GM12801 (cell line): Measurements from ENCODE around the gene IFITM5.

ENCODE experiments used
- TF ChIP-seq, protein P1 (sequence below): IDR thresholded peaks from one replicate; pipeline ENCODE4 v1.5.1; 2011; ENCODE audit warnings: control low read depth; ENCODE audit not compliant: insufficient read length; ENCODE audit errors: extremely low read depth

The IFITM5 gene

DNA sequence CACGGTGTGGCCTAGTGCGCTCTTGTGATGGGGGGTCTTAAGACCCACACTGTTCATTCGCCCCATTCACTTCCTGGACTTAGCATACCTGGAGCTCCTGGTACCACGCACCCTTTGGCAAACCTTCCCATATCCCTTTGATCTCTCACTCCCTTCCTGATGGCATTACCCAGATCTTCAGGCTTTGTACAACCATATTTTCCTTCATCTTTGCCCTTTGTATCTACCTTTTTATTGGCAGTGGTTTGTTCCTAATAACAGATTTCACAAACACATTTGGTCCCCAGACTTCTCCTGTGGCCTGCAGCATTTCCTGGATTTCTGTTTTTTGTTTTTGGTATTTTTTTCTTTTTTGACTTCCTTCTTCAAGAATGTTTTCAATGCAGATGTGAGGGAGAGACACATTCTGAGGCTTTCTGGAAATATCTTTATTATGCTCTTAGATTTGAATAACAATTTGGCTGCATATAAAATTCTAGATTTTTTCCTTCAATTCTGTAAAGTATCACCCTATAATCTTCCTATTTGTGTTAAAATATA lies 37.4 kb upstream of the IFITM5 start:
- TF ChIP-seq, protein P1, sequence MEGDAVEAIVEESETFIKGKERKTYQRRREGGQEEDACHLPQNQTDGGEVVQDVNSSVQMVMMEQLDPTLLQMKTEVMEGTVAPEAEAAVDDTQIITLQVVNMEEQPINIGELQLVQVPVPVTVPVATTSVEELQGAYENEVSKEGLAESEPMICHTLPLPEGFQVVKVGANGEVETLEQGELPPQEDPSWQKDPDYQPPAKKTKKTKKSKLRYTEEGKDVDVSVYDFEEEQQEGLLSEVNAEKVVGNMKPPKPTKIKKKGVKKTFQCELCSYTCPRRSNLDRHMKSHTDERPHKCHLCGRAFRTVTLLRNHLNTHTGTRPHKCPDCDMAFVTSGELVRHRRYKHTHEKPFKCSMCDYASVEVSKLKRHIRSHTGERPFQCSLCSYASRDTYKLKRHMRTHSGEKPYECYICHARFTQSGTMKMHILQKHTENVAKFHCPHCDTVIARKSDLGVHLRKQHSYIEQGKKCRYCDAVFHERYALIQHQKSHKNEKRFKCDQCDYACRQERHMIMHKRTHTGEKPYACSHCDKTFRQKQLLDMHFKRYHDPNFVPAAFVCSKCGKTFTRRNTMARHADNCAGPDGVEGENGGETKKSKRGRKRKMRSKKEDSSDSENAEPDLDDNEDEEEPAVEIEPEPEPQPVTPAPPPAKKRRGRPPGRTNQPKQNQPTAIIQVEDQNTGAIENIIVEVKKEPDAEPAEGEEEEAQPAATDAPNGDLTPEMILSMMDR, result no peak

DNA sequence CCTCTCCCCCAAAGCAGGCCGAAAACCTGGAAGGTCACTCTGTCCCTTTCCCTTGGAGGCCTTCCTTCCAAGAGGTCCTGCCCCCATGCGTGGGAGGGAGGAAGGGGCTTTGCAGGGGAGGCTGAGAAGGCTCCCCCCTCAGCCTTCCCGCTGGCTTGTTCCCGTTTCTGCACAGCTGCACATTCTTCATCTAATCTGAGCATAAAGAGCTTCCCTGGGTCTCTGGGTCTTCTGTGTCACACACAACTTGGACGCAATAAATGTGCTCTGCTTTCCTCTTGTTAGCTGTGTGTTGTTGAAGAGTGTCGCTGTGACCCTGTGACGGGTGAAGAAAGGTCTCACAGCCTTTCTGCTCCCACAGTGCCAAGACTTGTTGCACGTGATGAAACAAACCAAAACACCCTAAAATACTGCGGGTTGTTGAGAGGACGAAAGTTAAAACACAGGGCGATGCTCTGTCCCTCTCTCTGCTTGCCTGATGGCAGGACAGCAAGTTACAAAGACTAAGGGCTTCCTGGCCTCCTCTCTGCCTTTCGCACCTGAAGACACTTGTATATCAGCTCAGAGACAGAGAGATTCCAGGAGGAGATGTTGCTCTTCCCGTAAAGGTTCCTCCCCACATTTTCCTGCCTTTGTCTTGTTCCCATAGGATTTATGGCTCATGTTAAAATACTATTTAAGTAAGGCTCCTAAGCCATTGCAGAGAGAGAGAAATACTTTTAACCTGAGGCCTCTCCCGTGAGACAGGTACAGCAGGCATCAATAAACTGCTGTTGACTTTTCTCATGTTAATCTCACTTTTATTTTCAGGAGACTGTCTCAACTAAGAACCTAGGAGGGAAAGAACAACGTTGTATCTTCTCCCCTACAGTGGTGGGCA lies 36.7 kb upstream of the IFITM5 start:
- TF ChIP-seq, protein P1, result no peak

DNA sequence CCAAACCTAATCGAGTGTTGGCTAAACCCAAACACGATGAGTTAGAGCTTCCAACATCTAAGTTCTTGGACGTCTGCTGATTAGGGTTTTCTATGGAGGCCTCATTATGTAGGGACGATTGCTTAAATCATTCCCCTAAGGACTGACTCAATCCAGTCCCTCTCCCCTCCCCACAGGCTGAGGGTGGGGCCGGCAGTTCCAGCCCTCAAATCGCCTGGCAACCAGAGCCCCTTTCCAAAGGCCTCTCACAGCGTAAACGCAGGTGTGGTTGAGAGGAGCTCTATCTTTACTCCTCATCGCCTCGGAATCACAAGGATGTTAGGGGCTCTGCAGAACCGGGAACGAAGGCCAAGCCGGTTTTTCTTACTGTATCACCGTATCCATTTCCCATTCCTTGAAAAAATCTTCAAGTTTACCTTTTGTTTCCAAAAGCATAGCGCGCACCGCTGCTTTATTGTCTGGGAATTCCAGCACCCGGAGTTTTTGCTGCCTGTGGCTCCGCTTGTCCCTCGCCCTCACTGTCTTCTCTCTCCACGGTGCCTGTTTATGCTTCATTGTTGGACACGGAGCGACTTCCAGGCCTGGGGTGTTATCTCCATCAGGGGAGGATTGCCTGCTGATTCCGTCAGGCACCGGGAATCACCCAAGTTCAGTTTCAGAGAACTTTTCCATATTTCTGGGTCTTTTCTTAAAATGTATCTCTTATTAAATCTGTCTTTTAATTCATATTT lies 35.1 kb upstream of the IFITM5 start:
- TF ChIP-seq, protein P1, result no peak

DNA sequence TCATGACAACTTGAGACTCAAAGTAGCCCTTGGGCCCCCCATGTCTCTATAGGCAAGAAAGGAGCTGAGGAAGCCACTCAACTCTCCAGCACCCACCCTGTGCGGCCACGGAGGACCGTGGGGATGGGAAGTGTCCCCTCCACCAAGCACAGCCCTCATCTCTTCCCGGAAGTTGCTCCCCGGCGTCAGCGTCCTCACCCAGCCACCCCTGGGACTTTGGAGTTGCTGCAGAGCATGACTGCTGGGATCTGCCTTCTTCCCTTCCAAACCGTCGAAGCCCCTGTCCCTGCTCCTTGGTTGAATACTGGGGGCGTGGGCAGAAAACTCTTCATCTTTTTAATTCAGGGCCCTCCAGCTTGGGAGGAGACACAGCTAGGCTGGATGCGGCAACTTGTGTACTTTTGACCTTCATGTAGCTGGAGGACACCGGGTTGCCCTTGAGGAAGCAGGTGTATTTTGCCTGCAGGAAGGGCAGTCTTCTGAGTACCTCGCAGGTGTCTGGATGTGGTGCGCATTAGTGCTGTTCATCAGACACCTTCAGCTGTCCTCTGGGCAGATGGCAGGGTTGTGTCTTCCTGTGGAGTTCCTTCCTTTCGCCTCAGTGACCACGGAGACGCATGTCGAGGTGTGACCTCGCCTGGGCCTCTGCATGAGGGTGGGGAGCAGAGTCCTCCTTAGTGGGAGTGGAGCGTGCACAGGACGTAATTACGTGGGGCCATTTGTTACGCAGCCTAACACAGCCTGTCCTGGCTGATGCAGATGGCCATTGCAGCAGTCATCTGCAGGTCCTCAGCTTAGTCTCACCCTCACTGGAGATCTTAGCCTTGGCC lies 33.5 kb upstream of the IFITM5 start:
- TF ChIP-seq, protein P1, result no peak

DNA sequence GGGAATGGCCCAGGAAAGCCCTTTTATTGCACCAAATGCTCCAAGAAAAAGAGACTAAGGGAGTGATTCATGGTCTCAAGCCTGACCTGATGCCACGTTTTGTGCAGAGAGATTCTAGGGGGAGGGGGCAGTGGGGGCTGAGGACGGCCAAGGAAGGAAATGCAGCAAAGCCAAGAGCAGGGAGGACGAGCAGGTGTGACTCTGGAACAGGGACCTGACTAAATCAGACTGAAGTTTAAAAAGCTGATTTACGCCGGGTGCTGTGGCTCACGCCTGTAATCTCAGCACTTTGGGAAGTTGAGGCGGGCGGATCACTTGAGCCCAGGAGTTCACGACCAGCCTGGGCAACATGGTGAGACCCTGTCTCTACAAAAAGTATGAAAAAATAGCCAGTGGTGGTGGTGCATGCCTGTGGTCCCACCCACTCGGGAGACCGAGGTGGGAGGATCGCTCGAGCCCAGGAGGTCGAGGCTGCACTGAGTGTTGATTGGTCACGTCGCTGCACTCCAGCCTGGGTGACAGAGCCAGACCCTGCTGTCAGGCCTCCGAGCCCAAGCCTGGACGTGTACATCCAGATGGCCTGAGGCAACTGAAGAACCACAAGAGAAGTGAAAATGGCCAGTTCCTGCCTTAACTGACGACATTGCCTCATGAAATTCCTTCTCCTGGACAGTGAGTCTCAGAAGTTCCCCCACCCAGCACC lies 32.2 kb upstream of the IFITM5 start:
- TF ChIP-seq, protein P1, result no peak

DNA sequence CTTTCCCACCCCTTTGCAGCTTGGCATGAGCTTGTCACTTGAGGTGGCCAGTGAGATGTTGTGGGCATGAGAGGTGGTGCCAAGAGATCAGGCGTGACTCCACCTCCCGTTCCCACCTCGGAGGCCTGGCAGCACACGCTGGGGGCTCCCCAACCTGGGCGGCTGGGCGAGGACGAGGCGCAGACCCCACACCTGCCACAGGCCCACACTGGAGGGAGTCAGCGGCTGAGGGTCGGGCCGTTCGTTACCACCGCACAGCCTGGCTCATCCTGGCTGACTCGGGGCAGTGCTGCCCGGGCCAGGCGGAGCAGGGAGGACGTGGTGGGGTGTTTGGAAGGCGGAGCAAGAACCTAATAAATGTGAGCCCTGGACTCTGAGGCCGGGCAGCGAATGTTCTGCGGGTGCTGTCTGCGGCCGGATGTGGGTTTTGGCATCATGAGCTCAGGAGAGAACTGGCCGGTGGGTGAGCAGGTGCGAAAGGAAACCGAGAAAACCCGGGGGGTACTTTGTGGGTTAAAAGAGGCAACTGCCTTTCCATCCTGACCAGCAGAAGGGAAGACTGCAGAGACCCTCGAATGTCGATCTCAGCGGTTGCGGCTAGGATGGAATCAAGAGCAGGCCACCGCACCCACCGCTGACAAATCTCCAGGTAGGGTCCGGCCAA lies 31.5 kb upstream of the IFITM5 start:
- TF ChIP-seq, protein P1, result no peak
